ENCODE results near the gene CSTPP1.

Gene CSTPP1

DNA sequence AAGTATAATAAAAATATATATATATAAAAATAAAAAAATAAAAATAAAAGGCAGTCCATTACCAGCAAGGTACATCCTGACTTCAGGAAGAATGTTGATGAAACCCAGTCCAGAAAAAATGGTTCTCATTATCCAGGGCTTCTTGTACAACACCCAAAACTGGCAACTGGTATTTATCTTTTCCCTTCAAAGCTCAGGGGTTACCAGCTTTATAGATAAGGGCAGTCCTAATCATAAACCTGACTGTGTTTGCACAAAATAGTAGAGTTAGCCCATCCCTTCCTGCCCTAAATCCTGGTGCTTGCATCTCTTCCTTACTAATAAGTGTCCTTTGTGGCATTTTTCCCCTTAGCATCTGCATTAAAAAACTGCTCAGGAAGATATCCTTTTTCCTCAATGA, 97.5 kb downstream of the CSTPP1 start:
- no peaks in the 10 kb centered on the region for H3F3A ChIP-seq (ENCODE audit: insufficient read depth)
- H3K4me2 ChIP-seq (ENCODE audit: low read depth, low read length, poor library complexity, severe bottlenecking): no peak overlapping the region
- no peaks in the 10 kb centered on the region for H3K9me2 ChIP-seq (replicated peaks; ENCODE audit: insufficient read depth, low read length)
- no peak overlapping the region for H3K27ac ChIP-seq (ENCODE audit: low read depth, low read length)
- no peaks in the 10 kb centered on the region for H3K27me3 ChIP-seq (ENCODE audit: low read length)
- no peaks in the 10 kb centered on the region for H3K79me2 ChIP-seq (ENCODE audit: insufficient read depth, low read length)
- no peak overlapping the region for H3K9ac ChIP-seq (ENCODE audit: low read length)
- no peaks in the 10 kb centered on the region for H4K20me1 ChIP-seq (ENCODE audit: low read depth, low read length)
- H2AFZ ChIP-seq (ENCODE audit: low read depth, low read length, severe bottlenecking): no peak overlapping the region
- no peak overlapping the region for H3K4me3 ChIP-seq (ENCODE audit: insufficient read depth, low read length, poor library complexity, severe bottlenecking)
- H3K9me3 ChIP-seq (ENCODE audit: insufficient read depth, low read length): no peaks in the 10 kb centered on the region
- H3K36me3 ChIP-seq (ENCODE audit: low read length): no peaks in the 10 kb centered on the region
- no peak for TF ChIP-seq CTCF (IDR thresholded peaks at IDR 0.05; ENCODE audit: insufficient read depth, low read length, poor library complexity, severe bottlenecking)
- no peak for TF ChIP-seq EZH2phosphoT487 (conservative IDR thresholded peaks at IDR 0.05; ENCODE audit: low read length)

- Histone ChIP-seq H3K9me3 (ENCODE audit: insufficient read depth, low read length) (no peaks in the 10 kb centered on the region), H3K27ac (ENCODE audit: low read depth, low read length) (no peak overlapping the region), H3K79me2 (ENCODE audit: insufficient read depth, low read length) (no peaks in the 10 kb centered on the region), H4K20me1 (ENCODE audit: low read depth, low read length) (no peaks in the 10 kb centered on the region), H3K36me3 (ENCODE audit: low read length) (no peaks in the 10 kb centered on the region), H3K27me3 (ENCODE audit: low read length) (no peaks in the 10 kb centered on the region), H3K9ac (ENCODE audit: low read length) (no peak overlapping the region), H3K9me2 (replicated peaks; ENCODE audit: insufficient read depth, low read length) (no peaks in the 10 kb centered on the region), H3K4me3 (ENCODE audit: insufficient read depth, low read length, poor library complexity, severe bottlenecking) (no peak overlapping the region), H3F3A (ENCODE audit: insufficient read depth) (no peaks in the 10 kb centered on the region), H2AFZ (ENCODE audit: low read depth, low read length, severe bottlenecking) (no peak overlapping the region), H3K4me2 (ENCODE audit: low read depth, low read length, poor library complexity, severe bottlenecking) (no peak overlapping the region)
- TF ChIP-seq CTCF (IDR thresholded peaks at IDR 0.05; ENCODE audit: insufficient read depth, low read length, poor library complexity, severe bottlenecking): no peak
- TF ChIP-seq EZH2phosphoT487 (conservative IDR thresholded peaks at IDR 0.05; ENCODE audit: low read length): no peak
Measured at GRCh38 chr11:47035108-47035507, 98.5 kb downstream of the CSTPP1 start.

DNA sequence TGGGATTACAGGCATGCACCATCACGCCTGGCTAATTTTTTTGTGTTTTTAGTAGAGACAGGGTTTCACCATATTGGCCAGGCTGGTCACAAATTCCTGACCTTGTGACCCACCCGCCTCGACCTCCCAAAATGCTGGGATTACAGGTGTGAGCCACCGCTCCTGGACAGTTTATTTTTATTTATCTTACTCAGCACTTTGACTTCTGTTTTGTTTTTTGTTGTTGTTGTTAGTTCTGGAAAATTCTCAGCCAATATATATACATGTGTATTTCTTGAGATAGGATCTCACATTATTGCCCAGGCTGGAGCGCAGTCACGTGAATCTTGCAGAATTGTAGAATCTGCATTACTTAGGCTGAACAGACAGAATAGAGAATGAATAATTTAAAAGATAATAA, 107.6 kb downstream of the CSTPP1 start:
- no peaks in the 10 kb centered on the region; the same call in 1 of the 2 replicates for H4K20me1 ChIP-seq (ENCODE audit: low read depth, low read length)
- no peak overlapping the region for H3K27ac ChIP-seq (ENCODE audit: low read depth, low read length)
- H3K9me2 ChIP-seq (replicated peaks; ENCODE audit: insufficient read depth, low read length): no peaks in the 10 kb centered on the region
- TF ChIP-seq EZH2phosphoT487 (conservative IDR thresholded peaks at IDR 0.05; ENCODE audit: low read length) (no peak), CTCF (IDR thresholded peaks at IDR 0.05; ENCODE audit: insufficient read depth, low read length, poor library complexity, severe bottlenecking) (no peak)
- no peak overlapping the region for H3K4me3 ChIP-seq (ENCODE audit: insufficient read depth, low read length, poor library complexity, severe bottlenecking)
- H3K9ac ChIP-seq (ENCODE audit: low read length): no peak overlapping the region
- H3K27me3 ChIP-seq (ENCODE audit: low read length): no peaks in the 10 kb centered on the region
- no peak overlapping the region for H2AFZ ChIP-seq (ENCODE audit: low read depth, low read length, severe bottlenecking)
- H3K4me2 ChIP-seq (ENCODE audit: low read depth, low read length, poor library complexity, severe bottlenecking): no peak overlapping the region
- no peaks in the 10 kb centered on the region for H3K9me3 ChIP-seq (ENCODE audit: insufficient read depth, low read length)
- no peaks in the 10 kb centered on the region for H3F3A ChIP-seq (ENCODE audit: insufficient read depth)
- H3K36me3 ChIP-seq (ENCODE audit: low read length): no peaks in the 10 kb centered on the region
- no peaks in the 10 kb centered on the region for H3K79me2 ChIP-seq (ENCODE audit: insufficient read depth, low read length)
